Stomach (tissue), 9 donors: ENCODE results near the gene LMBR1L. TPM values are rescaled to one million over a fixed set of nuclear protein-coding genes. Genes with fewer than 3 reads are reported as not detected.

Experiments used
- DNase-seq, 2 donors: peaks; one replicate each; pipeline versions ENCODE4 v3.0.0 to v3.0.0-alpha.2; 2013 to 2019
- H3K27ac ChIP-seq, 5 donors: fragments of 200-600 bp in 4 of 5; sonication (generic) in 4 of 5; one replicate each; pipeline ENCODE4 v1.5.1; 2013 to 2019; ENCODE audit warnings: mild to moderate bottlenecking in 1 of 5, moderate library complexity in 1 of 5
- H3K27me3 ChIP-seq, 3 donors: fragments of 200-600 bp; sonication (generic); one replicate each; pipeline ENCODE4 v1.5.1; 2017 to 2019; ENCODE audit warnings: mixed run types in 1 of 3
- H3K36me3 ChIP-seq, 4 donors: fragments of 200-600 bp; sonication (generic); 1 replicate in 3 of 4; 2 replicates in 1 of 4; pipeline ENCODE4 v1.5.1; 2016 to 2019
- H3K4me1 ChIP-seq, 4 donors: fragments of 200-600 bp; sonication (generic); one replicate each; pipeline ENCODE4 v1.5.1; 2016 to 2019
- H3K4me3 ChIP-seq, 4 donors: fragments of 200-600 bp; sonication (generic) in 3 of 4; one replicate each; pipeline ENCODE4 v1.5.1; 2016 to 2019; ENCODE audit warnings: mild to moderate bottlenecking in 1 of 4
- H3K9me3 ChIP-seq, 4 donors: fragments of 200-600 bp; sonication (generic); one replicate each; pipeline ENCODE4 v1.5.1; 2016 to 2019
- EP300 ChIP-seq: sonication (generic); formaldehyde crosslinking; IDR thresholded peaks from one replicate; pipeline ENCODE4 v1.6.1; 2017; ENCODE audit warnings: antibody characterized with exemption
- POLR2A ChIP-seq, 4 donors: fragments of 450-650 bp; IDR thresholded peaks; one replicate each; pipeline ENCODE4 v1.6.1; 2016; ENCODE audit warnings: antibody characterized with exemption in 4 of 4, control low read depth in 2 of 4, mild to moderate bottlenecking in 1 of 4, moderate library complexity in 1 of 4
- POLR2AphosphoS5 ChIP-seq, 3 donors: sonication (generic); formaldehyde crosslinking; IDR thresholded peaks; one replicate each; pipeline ENCODE4 v1.6.1; 2016; ENCODE audit warnings: antibody characterized with exemption in 3 of 3
- WGBS, 5 donors: extraction: QIAGEN DNeasy Blood & Tissue Kit in 3 of 5; methylation state at CpG; one replicate each; pipeline versions ENCODE4 v1.1.5 to v1.1.7; 2013 to 2018; 5-methylcytosine and 5-hydroxymethylcytosine counted together
- intact Hi-C: fragments of 100-400 bp; cut with DNase I; formaldehyde crosslinking; loops from one replicate; pipeline ENCODE4 v1.15.1; 2023; ENCODE audit warnings: low total_unique reads
- polyA plus RNA-seq, 3 donors: library from polyadenylated mRNA; stranded (reverse); fragments of 200-250 nt; gene quantifications; one replicate each; pipeline ENCODE4 v1.2.3, GENCODE V29; 2013
- total RNA-seq, 5 donors: library from RNA; depleted of rRNA; stranded (reverse); fragments of >200 nt; gene quantifications; one replicate each; pipeline versions ENCODE4 v1.1.0 to v1.2.3, GENCODE V29; 2014 to 2016
- TF ChIP-seq, protein P1 (sequence below), 7 experiments: fragments of 450-650 bp in 4 of 7; fragments of 200-600 bp in 3 of 7; sonication (generic) in 3 of 7; IDR thresholded peaks; one replicate each; pipeline ENCODE4 v1.5.1; 2016 to 2019; ENCODE audit warnings: antibody characterized with exemption in 7 of 7, control low read depth in 2 of 7, mild to moderate bottlenecking in 1 of 7
- donor health status: healthy with polysubstance abuse.
- donor health status: Bipolar disorder and iron deficiency.
- donor health status: healthy.

The LMBR1L gene
- total and polyA plus RNA-seq, 8 donors: 6.8 to 61.4 (median 30.1) TPM

DNA sequence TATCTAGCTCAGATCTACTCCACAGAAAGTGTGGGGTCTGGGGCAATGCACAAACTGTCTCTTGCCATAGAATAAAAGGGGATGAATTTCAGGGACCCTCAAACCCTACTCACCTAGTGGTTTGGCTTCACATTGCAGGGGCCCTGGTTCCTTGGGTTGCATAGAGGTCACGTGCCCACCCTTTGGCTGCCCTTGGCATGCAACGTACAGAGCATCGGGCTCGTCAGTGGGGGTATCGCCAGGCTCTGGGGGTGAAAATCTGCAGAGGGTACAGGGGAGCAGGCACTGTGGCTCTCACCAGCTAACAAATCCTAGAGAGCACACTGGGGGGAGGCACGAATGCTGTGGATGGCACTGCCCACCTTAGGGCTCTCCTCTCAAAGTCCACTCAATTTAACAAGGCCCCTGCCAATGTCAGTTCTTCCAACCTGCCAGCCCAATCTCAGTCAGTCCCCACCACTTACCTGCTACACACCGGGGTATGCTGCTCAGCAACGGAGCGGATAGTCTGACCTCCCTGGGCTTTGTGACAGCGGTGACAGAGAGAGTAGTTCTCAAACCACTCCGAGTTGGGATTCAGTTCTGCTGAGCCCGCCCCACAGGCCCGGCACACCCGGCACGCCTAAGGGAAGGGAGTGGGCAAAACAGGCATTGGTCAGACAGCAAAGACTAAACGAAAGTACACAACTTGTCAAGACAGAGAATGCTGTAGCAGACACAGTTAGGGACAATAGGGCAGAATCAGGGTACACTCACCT, 58.0 kb downstream of the LMBR1L start:
- H3K27me3 ChIP-seq: no peaks in the 10 kb centered on the region
- H3K27ac ChIP-seq: no peak overlapping the region
- TF ChIP-seq EP300 (no peak), POLR2A (IDR thresholded peaks at IDR 0.05) (no peak), POLR2AphosphoS5 (IDR thresholded peaks at IDR 0.05) (no peak)
- TF ChIP-seq, protein P1, sequence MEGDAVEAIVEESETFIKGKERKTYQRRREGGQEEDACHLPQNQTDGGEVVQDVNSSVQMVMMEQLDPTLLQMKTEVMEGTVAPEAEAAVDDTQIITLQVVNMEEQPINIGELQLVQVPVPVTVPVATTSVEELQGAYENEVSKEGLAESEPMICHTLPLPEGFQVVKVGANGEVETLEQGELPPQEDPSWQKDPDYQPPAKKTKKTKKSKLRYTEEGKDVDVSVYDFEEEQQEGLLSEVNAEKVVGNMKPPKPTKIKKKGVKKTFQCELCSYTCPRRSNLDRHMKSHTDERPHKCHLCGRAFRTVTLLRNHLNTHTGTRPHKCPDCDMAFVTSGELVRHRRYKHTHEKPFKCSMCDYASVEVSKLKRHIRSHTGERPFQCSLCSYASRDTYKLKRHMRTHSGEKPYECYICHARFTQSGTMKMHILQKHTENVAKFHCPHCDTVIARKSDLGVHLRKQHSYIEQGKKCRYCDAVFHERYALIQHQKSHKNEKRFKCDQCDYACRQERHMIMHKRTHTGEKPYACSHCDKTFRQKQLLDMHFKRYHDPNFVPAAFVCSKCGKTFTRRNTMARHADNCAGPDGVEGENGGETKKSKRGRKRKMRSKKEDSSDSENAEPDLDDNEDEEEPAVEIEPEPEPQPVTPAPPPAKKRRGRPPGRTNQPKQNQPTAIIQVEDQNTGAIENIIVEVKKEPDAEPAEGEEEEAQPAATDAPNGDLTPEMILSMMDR (IDR thresholded peaks at IDR 0.05): no peak
- no peak overlapping the region for H3K4me3 ChIP-seq
- DNase-seq: no peak
- intact Hi-C loops: no loop called here
- H3K4me1 ChIP-seq: peaks cover 28 to 39% (median 34%) of the 10 kb centered on the region in 4 donors
- 82 to 88% (median 87%) methylated on average over 16 of the region's 16 CpGs for WGBS, 5 donors
- peaks cover 75 to 77% (median 76%) of the 10 kb centered on the region in 4 donors for H3K36me3 ChIP-seq
- H3K9me3 ChIP-seq: no peaks in the 10 kb centered on the region

DNA sequence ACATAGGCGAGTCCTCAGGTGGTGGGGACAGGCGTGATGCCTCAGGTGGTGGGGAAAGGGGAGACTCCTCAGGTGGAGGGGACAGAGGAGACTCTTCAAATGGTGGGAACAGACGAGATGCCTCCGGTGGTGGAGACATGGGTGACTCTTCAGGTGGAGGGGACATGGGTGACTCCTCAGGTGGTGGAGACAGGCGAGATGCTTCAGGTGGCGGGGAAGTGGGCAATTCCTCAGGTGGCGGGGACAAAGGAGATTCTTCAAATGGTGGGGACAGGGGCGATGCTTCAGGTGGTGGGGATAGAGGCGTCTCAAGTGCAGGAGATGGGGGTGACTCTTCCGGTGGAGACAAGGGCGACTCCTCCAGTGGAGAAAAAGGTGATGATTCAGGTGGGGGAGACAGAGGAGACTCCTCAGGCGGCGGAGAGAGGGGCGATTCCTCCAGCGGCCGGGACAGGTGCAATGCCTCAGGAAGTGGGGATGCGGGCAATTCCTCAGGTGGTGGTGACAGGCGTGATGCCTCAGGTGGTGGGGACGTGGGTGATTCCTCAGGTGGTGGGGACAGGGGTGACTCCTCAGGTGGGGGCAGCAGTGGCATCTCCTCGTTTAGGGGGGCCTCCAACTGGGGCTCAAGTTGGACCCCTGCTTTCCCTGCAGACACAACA, 58.7 kb downstream of the LMBR1L start:
- DNase-seq: no peak
- Histone ChIP-seq H3K9me3 (no peaks in the 10 kb centered on the region), H3K27ac (no peak overlapping the region), H3K4me1 (peaks cover 20 to 32% (median 26%) of the 10 kb centered on the region in 4 donors), H3K27me3 (no peaks in the 10 kb centered on the region), H3K4me3 (no peak overlapping the region), H3K36me3 (peaks cover 82 to 84% (median 83%) of the 10 kb centered on the region in 4 donors)
- TF ChIP-seq POLR2A (IDR thresholded peaks at IDR 0.05) (no peak), EP300 (no peak), POLR2AphosphoS5 (IDR thresholded peaks at IDR 0.05) (no peak)
- TF ChIP-seq, protein P1 (IDR thresholded peaks at IDR 0.05): no peak
- WGBS, 5 donors: 88 to 95% (median 90%) methylated on average over 20 of the region's 20 CpGs
- intact Hi-C loops: no loop called here

DNA sequence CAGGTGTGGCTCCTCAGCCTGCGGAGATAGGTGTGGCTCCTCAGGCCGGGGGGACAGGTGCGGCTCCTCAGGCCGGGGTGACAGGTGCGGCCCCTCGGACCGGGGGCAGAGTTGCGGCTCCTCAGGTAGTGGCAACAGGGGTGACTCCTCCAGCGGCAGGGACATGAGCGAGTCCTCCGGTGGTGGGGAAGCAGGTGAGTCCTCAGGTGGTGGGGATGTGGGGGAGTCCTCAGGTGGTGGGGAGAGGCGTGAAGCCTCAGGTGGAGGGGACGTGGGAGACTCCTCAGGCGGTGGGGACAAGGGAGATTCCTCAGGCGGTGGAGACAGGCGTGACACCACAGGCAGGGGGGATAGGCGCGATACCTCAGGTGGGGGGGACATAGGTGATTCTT, 59.3 kb downstream of the LMBR1L start:
- no peak for DNase-seq
- Histone ChIP-seq H3K27ac (no peak overlapping the region), H3K4me1 (peaks cover 15 to 27% (median 21%) of the 10 kb centered on the region in 4 donors), H3K9me3 (no peaks in the 10 kb centered on the region), H3K4me3 (no peak overlapping the region), H3K27me3 (no peaks in the 10 kb centered on the region), H3K36me3 (peaks cover 88 to 89% (median 89%) of the 10 kb centered on the region in 4 donors)
- intact Hi-C loops: no loop called here
- no peak for TF ChIP-seq POLR2AphosphoS5 (IDR thresholded peaks at IDR 0.05)
- no peak for TF ChIP-seq POLR2A (IDR thresholded peaks at IDR 0.05)
- TF ChIP-seq, protein P1 (IDR thresholded peaks at IDR 0.05): no peak
- TF ChIP-seq EP300: no peak
- 91 to 96% (median 94%) methylated on average over 17 to 18 of the region's 18 CpGs for WGBS, 5 donors

DNA sequence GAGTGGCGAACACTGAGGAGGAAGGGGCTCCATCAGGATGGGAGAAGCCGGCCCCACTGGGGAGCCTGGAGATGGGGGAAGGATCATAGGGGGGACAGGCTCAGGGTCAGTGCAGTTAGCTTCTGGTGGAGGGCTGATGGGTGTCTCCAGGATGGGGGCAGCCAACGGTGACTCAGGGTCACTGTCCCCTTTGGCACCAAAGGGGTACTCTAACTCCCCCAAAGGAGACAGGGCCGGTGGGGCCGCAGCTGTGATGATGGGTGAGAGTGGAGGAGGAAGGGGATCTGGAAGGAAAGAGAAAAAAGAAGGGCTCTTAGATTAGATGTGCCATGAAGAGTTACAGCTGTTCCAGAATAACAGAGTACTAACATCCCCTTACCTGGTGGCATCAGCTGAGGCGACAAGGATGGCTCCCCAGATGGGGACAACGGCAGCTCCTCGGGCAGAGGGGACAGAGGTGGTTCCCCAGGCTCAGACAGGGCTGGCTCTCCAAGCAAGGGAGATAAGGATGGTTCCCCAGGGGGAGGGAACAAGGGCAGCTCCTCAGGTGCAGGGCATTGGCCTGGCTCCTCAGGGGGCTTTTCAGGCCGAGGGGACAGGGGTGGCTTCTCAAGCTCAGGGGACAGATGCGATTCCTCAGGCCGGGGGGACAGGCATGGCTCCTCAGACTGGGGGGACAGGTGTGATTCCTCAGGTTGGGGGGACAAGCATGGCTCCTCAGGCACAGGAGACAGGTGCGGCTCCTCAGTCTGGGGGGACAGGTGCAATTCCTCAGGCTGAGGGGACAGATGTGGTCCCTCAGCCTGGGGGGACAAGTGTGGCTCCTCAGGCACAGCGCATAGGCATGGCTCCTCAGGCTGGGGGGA, 59.9 kb downstream of the LMBR1L start:
- no peak for DNase-seq
- Histone ChIP-seq H3K4me3 (no peak overlapping the region), H3K9me3 (no peaks in the 10 kb centered on the region), H3K27ac (no peak overlapping the region), H3K27me3 (no peaks in the 10 kb centered on the region), H3K4me1 (peaks cover 9 to 20% (median 15%) of the 10 kb centered on the region in 4 donors), H3K36me3 (peaks cover 94 to 96% (median 95%) of the 10 kb centered on the region in 4 donors)
- TF ChIP-seq, protein P1 (IDR thresholded peaks at IDR 0.05): no peak
- TF ChIP-seq POLR2AphosphoS5 (IDR thresholded peaks at IDR 0.05) (no peak), EP300 (no peak), POLR2A (IDR thresholded peaks at IDR 0.05) (no peak)
- WGBS, 5 donors: 90 to 95% (median 92%) methylated on average over 13 of the region's 13 CpGs
- intact Hi-C loops: no loop called here
